T-helper 22 cell (primary cell): ENCODE data around the gene RABGGTA.

Experiments
- DNase-seq: peaks from one replicate; pipeline ENCODE4 v3.0.0-alpha.2; 2020; ENCODE audit warnings: low read depth

Gene RABGGTA

DNA sequence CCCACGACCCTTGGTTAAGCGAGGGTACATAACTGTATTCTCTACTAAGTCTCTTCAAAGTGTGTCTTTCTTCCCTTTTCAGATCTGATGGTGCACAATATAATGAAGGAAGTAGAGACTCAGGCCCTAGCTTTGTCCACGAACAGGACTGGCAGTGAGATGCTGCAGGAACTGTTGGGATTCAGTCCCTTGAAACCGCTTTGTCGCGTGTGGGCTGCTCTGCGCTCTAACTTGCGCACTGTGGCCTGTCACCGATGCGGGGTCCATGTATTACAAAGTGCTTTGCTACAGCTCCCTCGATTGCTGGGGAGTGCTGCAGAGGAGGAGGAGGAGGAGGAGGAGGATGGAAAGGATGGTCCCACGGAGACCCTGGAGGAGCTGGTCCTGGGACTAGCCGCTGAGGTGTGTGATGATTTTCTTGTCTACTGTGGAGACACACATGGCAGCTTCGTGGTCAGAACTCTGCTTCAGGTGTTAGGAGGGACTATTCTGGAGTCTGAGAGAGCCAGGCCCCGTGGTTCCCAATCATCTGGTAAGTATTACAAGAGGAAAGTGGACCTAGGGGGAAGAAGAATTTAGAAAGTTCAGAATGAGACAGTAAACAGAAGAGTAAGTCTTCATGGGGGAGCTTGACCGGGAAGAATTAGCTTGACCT is 29.1 kb upstream of the RABGGTA start:
- no peak for DNase-seq

DNA sequence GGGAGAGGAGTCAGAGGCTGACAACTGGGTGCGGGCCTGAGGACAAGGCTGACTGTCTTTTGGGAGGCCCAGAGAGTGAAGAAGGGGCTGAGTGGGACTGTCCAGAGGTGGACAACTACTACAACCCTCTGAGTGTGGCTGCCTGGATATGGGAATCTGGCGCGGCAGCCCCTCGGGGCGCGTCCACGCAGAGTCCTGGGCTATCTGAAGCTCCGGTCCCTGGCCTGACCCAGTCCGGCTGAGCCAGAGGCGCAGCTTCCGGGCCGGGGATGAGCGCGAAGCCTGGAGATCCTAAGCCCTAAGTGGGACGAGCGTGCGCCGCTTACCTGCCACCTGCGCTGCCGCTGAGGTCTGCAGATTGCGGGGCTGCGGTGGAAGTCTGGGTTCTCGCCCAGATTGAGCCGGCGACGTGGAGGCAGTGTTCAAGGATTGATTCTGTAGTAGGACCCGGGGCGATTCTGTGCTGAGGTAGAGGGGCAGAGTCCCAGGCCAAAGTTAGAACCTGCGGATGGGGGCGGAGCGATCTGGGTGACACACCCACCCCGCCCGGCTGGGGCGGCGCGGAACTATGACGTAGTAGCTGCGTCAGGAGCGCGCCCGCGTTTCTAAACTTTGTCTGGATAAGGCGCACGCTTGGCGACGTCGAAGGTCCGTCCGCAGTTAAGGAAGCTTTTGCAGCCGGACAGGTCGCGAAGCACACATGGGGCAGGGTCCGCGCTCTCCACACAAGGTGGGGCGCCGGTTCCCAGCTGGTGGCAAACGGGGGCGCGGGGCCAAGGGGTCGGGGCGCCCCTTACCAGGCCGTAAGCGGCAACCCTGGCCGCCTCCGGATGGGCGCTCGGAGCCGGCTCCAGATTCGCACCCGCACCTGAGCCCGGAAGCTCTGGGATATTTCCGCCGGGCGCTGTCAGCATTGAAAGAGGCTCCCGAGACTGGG is 28.1 kb upstream of the RABGGTA start, which contains the start of the genes DHRS1 and NOP9:
Gene DHRS1 (minus strand): TSS at position 526 of the 937 bp plus-strand sequence. CDS start 674 bp downstream, outside the sequence.
Gene NOP9 (plus strand): TSS at position 596 of the 937 bp plus-strand sequence. CDS start 105 bp downstream, at position 701.
- peak; percentile 82 for DNase-seq

DNA sequence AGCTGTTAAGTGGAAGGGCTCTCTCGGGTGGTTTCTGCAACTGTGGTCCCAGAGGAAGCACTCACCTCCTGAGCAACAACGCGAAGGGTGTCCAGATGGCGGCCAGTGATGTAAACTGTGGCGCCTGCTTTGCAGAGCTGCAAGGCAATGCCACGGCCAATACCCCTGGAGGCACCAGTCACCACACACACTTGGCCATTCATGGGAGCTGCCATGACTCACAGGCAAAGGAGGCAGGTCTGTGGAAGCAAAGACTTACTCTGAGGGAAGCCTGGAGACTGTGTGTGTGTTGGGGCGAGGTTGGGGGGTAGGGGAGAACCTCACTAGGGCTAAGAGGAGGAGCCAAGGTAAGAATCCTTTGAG is 27.5 kb upstream of the RABGGTA start:
- DNase-seq, result no peak

DNA sequence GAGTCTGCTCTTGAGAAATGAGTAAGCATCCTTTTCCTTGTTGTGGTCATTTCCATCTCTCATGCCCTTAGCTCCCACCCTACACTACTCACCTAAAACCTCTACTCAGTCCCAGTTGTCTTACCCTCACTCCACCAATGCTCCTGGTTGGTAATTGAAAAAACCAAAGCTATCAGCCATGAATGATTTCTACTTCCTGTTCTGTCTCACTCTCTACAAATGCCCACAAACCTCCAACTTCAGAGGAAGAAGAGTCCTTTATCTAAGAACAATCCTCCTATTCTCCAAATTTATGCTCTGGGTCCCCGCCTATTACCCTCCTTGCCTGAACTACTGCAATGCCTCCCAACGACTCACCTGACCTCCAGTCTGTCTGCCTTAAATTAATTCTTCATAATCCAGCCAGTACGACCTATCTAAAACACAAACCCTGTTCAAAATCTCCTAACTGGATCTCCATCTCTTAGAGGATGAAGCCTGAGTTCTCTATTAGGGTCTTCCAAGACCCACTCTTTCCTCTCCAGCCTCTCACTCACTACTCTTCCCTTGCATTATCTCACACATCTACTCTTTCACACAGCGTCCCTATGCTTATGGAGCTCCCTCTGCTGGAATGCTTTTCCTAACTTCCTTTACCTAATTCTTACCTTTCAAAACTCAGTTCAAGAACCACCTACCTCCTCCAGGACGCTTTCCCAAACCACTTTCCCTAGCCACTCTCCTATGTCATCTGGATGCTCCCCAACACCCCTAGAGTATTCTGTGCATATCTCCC is 26.0 kb upstream of the RABGGTA start:
- no peak for DNase-seq

- peak; percentile 53 for DNase-seq
Observed at GRCh38 chr14:24296341-24297157, 25.2 kb upstream of the RABGGTA start.

- DNase-seq, result no peak
Observed at GRCh38 chr14:24293525-24293924, 22.1 kb upstream of the RABGGTA start.

- no peak for DNase-seq
Observed at GRCh38 chr14:24292118-24292807, 20.9 kb upstream of the RABGGTA start.

- no peak for DNase-seq
Observed at GRCh38 chr14:24291446-24292117, 20.2 kb upstream of the RABGGTA start.

DNA sequence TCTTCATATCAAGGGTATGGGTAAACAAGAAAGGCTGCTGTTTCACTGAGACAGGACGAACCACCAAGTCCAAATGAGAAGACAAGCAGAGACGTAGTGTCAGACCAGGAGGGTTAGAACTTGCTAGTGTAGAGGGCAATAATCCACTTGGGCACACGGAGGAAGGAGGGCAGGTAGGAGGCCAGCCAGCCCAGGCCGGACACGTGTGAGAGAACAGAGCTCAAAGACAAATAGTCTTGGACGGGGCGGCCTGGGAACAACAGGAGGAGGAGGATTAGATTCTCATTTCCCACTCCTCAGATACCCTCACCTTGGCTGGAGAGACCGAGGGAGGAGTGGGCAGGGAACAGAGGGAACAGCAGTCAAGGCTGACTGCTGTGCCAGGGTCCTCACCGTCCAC is 19.3 kb upstream of the RABGGTA start:
- no peak for DNase-seq

- DNase-seq, result no peak
Observed at GRCh38 chr14:24289649-24290280, 18.4 kb upstream of the RABGGTA start.

DNA sequence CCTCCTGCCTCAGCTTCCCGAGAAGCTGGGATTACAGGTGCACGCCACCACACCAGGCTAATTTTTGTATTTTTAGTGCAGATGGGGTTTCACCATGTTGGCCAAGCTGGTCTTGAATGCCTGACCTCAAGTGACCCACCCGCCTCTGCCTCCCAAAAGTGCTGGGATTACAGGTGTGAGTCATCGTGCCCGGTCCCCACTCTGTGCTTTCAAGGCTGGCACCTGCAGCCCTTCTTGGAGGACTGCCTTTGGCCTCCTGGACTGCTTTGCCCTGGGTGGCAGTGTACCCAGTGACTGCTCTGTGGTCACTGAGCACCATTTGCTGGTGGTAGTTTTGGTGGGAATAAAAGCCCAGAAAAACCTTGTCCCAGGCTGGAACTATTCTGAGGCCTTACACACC is 15.6 kb upstream of the RABGGTA start:
- DNase-seq, result no peak

- DNase-seq, result no peak
Observed at GRCh38 chr14:24285351-24285750, 14.0 kb upstream of the RABGGTA start.

DNA sequence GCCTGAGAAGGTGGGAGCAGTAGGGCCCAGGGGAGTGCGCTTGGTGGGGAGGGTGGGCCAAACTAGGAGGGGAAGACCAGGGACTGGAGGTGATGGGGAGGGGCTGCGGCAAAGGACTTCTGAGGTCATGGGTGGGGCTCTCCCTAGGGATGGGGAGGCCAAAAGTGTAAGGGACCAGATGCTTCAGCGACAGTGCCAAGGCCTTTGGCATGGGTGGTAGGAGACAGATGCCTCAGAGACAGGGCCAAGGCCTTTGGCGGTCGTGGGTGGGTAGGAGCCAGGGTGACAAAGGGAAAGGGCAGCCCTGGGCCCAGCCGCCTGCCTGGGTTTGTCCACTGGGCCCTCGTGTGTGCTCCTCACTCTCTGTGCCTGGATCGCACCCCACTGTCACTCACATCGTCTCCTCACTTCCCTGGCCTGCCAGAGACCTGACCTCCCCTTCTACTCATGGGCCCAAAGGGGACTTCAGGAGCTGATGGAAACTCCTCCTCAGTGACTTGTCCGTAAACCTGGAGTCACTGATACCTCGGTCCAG is 13.2 kb upstream of the RABGGTA start:
- DNase-seq, result no peak

- no peak for DNase-seq
Observed at GRCh38 chr14:24283796-24284460, 12.5 kb upstream of the RABGGTA start.

GRCh38 chr14:24282736-24283135 is 11.3 kb upstream of the RABGGTA start:
- DNase-seq, result no peak

GRCh38 chr14:24281636-24282035 is 10.2 kb upstream of the RABGGTA start:
- DNase-seq, result no peak

DNA sequence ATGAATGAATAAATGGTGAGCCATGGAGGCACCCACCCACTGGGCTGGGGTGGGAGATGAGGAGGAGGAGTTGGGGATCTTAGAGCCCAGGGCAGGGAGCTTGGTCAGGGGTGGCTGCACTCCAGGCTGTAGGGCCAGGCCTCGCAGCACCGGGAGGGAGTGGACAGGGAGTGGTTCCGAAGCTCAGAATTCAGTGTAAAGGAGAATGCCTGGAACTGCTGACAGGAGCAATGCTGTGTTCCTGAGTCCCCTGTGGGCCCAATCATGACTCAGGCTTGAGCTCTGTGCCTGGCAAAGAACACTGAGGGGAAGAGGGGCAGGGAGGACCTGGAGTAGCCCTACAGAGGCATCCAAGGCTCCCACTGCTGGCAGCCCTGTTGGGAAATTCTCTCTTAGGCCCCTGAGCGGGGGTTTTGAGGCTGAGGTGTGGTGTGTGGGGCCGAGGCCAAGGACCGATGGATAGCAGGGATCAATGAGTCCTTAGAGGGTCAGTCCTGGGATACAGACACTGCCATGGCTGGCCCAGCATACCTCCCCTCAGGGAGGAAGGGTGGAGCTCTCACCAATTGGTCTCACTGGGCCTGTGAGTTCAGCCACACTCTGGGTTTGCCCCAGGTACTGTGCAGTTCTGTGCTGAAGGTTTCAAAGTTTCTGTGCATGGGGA is 9.5 kb upstream of the RABGGTA start:
- DNase-seq, result no peak
